Measurements from ENCODE around the gene TEKTIP1.
"Not testable (repeated sequence)": the region's sequence is repeated elsewhere in the genome, so short reads cannot be mapped to it uniquely, and the experiment has no call there.

TEKTIP1 gene

GRCh38 chr19:3563709-3564524, 24.9 kb downstream of the TEKTIP1 start:
- no peak for DNase-seq

GRCh38 chr19:3565139-3565538, 26.2 kb downstream of the TEKTIP1 start:
- no peak for DNase-seq

GRCh38 chr19:3570042-3570441, 31.1 kb downstream of the TEKTIP1 start:
- DNase-seq: not testable (repeated sequence)

GRCh38 chr19:3570606-3571011, 31.6 kb downstream of the TEKTIP1 start:
- DNase-seq: no peak

GRCh38 chr19:3572132-3572854, 33.3 kb downstream of the TEKTIP1 start:
- DNase-seq: peak; percentile 99

GRCh38 chr19:3572855-3573161, 33.8 kb downstream of the TEKTIP1 start, which contains the start of gene HMG20B:
HMG20B (plus strand) TSS chr19:3572944; CDS start chr19:3573310, 366 bp downstream.
- DNase-seq: no peak

- DNase-seq: no peak
Observed at GRCh38 chr19:3573162-3573857, 34.3 kb downstream of the TEKTIP1 start.

- peak; percentile 81 for DNase-seq
Observed at GRCh38 chr19:3573858-3574637, 35.1 kb downstream of the TEKTIP1 start.

GRCh38 chr19:3575260-3575741, 36.3 kb downstream of the TEKTIP1 start:
- peak; percentile 10 for DNase-seq

- no peak for DNase-seq
Observed at GRCh38 chr19:3575949-3576673, 37.1 kb downstream of the TEKTIP1 start.

GRCh38 chr19:3576696-3577443, 37.9 kb downstream of the TEKTIP1 start:
- no peak for DNase-seq

GRCh38 chr19:3577723-3578344, 38.9 kb downstream of the TEKTIP1 start:
- DNase-seq: no peak

- no peak for DNase-seq
Observed at GRCh38 chr19:3578390-3578789, 39.4 kb downstream of the TEKTIP1 start.

GRCh38 chr19:3580156-3580934, 41.4 kb downstream of the TEKTIP1 start:
- DNase-seq: no peak

GRCh38 chr19:3581792-3582191, 42.8 kb downstream of the TEKTIP1 start:
- not testable (repeated sequence) for DNase-seq

GRCh38 chr19:3584036-3584802, 45.2 kb downstream of the TEKTIP1 start:
- not testable (repeated sequence) for DNase-seq

- no peak for DNase-seq
Observed at GRCh38 chr19:3585301-3586126, 46.5 kb downstream of the TEKTIP1 start, which contains the start of gene GIPC3. GIPC3 (plus strand) TSS chr19:3585478; CDS start chr19:3585598, 120 bp downstream.

- DNase-seq: peak; percentile 34
Observed at GRCh38 chr19:3586127-3586626, 47.2 kb downstream of the TEKTIP1 start.
